GM18526 (cell line): ENCODE measurements around the gene CSTF3.

Experiments
- POLR2A ChIP-seq: IDR thresholded peaks from 3 replicates; pipeline ENCODE4 v1.6.1; 2011; ENCODE audit not compliant: insufficient read length; ENCODE audit errors: extremely low read depth

The CSTF3 gene

DNA sequence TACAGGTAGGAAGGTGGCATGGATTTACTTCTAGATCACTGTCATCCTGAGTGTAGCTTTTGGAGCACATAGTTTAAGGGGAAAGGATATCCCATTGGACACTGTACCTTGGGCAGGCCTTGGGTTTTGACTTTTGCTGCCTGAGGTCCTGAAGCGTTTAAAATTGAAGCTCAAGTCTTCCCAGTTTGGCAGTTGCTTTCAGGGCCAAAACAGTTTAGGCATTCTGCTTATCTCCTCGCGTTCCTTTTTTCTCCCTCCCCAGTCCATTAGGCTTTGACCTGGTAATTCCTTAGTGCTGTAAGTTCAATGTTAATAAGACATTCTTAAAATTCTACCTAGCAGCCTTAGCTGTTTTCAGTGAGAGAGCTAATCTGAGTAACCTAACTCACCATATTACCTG is 35.7 kb downstream of the CSTF3 start:
- TF ChIP-seq POLR2A = no peak

DNA sequence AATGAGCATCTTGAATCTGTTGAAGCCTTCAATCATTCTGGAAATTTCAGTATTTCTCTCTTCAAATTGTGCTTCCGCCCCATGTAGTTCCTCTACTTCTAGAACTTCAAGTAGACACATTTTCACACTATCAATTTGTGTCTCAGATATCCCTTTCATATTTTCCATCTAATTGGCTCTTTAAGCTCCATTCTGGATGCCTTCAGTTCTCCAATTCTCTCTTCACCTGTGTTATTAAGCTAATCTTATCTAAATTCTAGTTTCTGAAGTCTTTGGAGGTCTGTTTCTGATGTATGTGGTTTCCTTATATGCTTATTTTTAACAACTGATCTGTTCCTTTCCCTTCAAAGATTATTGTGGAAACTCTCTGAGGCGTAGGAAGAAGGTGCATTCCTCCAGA is 36.3 kb downstream of the CSTF3 start:
- TF ChIP-seq POLR2A = no peak

DNA sequence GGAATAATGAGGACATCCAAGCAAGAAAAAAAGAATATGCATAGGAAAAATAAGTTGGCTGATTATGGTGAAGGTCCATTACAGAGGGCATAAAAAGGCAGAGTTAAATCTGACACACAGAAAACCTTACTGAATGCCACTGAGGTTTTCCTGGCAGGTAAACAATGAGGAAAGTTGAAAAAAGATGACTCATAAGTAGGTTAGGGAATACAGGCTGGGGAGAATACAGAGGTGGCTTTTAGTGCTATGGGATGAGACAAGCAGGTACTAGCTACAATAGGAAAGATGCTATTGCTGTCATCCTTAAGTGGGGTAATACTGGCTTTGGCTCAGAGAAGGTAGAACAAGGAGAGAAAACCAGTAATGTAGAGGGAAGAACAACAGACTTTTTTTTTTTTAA is 44.7 kb downstream of the CSTF3 start:
- no peak for TF ChIP-seq POLR2A

DNA sequence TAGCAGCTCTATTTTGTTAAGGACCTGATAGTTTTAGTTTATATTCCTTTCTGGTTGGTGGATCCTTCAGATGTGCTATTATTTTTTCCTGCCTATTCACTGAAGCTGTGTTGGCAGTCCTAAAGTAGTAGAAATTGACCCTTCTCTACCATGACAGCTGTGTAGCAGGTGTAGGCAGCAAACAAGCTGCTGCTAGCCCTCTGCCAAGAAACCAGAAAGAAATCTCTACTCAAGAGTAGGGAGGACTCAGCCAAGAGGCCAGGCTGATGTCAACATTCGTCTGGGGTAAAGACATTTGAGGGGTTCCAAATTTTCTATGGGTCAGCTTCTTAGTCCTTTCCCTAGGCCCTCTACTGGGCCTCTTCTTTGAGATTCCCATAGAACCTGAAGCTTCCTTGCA is 51.2 kb downstream of the CSTF3 start:
- TF ChIP-seq POLR2A = no peak

DNA sequence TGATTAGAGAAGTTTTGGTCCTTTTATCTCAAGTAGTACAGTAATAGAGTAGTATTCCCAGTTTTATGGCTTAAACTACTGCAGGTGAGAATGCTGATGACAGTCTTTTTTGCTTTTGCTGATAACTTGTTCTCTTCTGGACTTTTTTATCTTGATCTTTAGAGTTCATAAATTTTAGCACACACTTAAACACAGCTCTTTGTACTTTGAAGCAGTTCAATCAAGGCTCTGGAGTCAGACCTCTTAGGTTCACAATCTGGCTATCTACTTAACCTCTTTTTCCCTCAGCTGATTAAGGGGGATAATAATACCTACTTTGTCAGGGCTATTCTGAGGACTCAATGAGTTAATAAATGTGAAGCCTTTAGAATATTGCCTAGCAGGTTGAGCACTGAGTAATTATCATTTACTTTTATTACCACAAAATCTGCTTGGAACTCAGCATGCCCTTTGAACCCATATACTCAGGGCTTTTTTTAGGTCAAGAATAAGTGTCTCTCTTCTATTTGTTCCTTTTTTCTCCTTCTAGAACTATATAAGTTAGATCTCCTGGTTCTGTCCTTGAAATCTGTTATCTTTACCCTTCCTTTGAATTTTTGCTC is 51.9 kb downstream of the CSTF3 start:
- TF ChIP-seq POLR2A = no peak

DNA sequence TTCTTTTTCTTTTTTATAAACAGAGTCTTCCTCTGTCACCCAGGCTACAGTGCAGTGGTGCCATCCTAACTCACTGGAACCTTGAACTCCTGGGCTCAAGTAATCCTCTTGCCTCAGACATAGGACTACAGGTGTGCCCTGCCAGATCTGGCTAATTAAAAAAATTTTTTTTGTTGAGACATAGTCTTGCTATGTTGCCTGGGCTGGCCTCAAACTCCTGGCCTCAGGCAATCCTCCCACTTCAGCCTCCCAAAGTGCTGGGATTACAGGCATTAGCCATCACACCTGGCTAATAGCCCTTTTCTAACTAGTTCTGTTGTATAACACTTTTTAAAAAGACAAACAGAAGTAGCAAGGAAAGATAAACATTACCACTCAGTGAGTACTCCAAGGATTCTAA is 57.4 kb downstream of the CSTF3 start:
- TF ChIP-seq POLR2A = no peak

DNA sequence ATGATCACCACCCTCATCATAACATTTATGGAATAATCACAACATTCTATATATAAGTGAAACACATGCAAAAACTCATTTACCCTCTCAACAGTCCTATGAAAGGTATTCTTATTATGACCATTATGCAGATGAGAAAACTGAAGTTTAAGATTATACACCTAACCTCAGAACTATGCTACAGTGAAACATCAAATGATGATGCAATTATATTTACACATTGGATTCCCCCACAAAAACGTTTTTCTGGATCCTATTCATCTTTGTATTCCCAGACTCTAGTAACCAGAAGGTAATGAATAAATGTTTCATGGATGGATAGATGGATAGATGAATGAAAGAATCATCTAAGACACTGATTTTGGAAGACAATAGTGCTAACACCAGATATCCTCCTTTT is 67.1 kb downstream of the CSTF3 start:
- no peak for TF ChIP-seq POLR2A

DNA sequence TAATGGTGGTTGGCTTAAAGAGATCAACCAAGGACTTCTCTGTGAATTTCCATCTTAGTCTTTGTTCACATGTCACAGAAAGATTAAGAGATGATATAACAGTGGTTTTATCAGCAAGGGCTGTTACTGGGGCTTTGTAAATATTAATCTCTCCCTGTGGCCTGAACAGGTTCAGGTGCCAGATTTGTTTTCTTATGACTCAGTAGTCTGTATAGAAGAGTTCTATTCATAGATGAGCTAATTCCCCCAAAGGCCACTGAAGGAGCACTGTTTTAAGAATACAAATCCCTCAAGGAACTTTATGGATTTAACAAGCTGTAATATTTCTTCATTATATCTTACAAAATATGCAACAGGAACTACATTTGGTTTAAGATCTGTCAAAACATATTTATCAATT is 71.5 kb downstream of the CSTF3 start:
- no peak for TF ChIP-seq POLR2A

DNA sequence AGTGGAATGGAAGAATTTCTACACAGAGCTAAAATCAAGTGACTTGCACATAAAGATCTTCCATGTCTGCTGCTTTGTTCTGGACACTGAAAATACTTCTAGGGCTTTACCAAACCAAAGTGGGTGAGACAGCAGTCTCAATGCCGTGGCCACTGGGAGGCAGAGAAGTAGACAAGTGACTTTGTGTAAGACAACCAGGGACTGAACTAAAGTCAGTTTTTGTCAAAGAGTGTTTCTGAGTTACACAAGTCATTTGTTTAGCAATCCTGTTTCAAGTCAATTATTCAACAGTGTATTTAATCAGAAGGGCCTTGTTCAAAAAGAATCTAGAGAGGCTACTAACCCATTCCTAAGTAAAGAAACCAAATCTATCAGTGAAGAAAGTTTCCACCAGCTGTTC is 75.3 kb downstream of the CSTF3 start:
- no peak for TF ChIP-seq POLR2A

DNA sequence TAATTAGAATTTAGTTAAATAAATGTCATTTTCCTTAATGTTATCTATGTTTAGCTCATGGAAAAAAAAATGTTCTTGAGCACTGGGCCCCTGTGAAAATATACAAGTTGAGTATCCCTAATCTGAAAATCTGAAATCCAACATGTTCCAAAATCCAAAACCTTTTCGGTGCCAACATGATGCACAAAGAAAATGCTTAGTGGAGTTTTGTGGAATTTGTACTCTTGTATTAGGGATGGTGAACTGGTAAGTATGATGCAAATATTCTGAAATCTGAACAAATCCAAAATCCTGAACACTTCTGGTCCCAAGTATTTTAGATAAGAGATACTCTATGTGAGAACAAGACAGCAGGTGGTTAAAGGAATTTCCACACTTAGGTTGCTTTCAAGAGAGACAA is 77.4 kb downstream of the CSTF3 start:
- TF ChIP-seq POLR2A = no peak

DNA sequence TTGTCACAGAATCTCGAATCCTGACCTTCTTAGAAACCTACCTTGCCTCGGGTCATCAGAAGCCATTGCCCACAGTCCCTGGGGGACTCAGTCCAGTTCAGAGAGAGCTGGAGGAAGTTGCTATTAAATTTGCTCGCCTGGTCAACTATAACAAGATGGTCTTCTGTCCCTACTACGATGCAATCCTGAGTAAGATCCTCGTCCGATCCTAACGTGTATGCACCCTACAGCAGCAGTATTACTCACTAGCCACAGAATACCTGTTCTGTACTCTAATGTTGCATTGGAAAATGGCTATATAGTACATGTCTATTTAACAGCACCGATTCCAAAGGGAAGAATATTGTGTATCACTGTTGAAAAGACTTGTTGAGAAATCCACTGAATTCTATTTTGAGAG is 88.8 kb downstream of the CSTF3 start:
- no peak for TF ChIP-seq POLR2A

DNA sequence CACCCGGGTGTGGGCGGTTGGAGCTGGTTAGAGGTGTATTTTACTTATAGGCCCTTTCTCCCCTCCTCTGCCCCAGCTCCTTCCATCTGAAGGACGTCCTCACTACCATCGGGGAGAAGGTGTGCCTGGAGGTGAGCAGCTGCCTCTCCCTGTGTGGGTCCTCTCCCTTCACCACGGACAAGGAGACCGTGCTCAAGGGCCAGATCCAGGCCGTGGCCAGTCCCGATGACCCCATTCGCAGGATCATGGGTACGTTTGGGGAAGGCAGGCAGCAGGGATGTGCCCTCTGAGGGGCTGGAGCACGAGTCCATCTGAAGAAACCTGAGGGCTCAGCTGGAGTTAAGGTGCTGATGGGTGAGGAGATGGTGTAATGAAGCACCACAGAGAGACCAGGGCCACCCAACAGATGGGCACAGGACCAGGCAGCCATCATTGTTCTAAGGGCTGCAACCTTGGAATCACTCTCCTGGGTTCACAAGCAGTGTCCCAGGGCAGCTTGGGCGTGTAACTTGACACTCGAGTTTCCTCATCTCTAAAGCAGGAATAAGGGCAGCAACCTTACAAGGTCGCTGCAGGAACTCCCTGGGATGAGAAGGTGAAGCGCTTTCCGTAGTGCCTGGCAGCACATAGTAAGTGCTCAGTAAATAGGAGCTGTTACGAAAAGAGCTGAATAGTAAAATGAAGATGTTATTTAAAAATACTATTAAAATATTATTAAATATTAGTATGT is 92.5 kb downstream of the CSTF3 start:
- no peak for TF ChIP-seq POLR2A

DNA sequence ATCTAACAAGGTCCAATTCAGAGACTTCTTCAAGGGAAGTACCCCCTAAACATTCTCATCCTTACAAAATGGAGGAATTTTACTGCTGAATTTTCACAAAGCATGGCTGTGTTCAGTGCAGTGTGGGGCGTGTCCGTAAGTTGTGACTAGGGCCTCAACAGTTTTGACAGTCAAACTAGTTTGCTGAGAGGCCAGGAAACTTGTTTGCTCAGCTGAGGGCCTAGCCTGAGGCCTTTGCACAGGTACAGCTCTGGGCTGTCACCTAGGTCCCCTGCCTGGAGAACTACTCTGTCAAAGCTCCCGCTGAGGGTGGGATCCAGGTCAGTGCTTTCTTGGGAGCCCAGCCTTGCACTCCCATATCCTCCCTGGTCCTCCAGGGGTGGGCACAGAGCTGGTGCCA is 94.0 kb downstream of the CSTF3 start:
- no peak for TF ChIP-seq POLR2A

DNA sequence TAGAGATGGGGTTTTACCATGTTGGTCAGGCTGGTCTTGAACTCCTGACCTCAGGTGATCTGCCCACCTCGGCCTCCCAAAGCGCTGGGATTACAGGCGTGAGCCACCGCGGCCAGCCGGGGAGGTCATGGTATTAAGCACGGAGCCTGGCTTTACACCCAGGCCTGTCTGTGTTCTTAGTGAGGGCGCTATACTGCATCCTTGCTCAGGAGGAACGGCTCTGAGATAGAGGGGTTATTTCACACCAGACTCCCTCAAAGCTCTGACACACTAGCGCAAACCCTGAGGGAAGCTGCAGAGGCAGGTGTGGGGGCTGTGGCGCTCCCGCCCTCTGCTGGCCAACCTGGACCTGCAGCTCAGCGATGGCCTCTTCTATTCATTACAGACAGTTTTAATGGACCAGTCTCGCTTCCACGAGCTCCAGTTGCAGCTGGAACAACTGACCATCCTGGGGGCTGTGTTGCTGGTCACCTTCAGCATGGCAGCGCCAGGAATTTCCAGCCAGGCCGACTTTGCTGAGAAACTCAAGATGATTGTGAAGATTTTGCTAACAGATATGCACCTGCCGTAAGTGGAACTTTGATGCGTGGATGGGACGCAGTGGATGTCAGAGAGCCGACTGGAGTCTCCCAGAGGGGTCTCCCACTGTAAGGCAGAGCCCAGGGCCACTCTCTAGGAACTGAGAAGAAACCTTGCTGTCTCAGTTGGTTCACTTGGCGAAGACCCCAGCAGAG is 95.7 kb downstream of the CSTF3 start:
- TF ChIP-seq POLR2A = no peak

DNA sequence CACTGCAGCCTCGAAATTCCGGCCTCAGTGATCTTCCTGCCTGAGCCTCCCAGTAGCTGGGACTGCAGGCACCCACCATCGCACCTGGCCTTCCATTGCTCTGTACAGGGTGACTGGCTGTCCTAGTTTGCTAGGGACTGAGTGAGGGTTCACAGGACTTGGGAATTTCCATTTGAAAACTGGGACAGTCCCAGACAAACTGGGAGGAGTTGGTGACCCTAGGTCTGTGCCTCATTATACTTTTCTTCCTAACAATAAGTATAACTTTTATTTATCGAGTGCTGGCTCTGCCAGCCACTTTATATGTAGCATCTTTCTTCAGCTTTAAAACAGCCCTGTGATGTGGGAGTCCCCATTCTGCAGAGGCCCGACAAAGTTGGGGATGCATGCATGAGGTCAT is 96.4 kb downstream of the CSTF3 start:
- TF ChIP-seq POLR2A = no peak

DNA sequence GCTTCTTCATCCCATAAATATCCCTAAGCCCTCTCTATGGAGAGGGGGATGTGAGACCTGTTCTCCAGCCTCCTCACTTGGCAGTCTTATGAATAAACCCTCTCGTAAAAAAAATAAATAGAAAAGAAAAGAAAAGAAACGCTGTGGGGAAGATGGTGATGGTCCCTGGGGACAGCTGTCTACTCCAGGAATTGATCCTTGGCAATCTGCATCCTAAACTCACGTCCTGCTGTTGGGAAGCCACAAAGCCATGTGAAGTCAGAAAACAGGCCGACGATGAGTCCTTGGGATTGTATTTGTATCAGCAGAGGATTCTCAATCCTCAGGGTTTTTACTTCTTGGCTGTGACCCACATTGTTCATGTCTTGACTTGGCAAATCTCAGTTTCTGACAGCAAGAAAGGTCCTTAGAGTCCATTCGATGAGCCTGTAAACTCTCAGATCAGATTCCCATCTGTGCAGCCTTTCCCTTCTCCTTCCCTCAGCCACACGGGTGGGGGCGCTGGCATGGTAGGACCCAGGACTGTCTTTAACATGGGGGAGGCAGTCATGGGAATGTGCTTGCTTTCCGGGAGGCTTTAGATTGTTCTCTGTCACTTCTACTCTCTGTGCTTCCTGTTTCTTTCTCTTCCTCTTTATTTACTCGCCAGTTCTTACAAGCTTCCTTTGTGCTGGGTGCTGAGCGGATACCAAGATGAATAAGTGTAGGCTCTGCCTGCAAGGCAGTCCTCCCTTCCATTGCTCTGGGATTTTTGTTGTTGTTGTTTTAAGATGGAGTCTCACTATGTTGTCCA is 97.1 kb downstream of the CSTF3 start:
- no peak for TF ChIP-seq POLR2A
